ENCODE results near the gene CDK6.
"Not testable (repeated sequence)": the region's sequence is repeated elsewhere in the genome, so short reads cannot be mapped to it uniquely, and the experiment has no call there.

GRCh38 chr7:92886039-92886438 is 49.7 kb upstream of the CDK6 start:
- not testable (repeated sequence) for TF ChIP-seq CTCF, POLR2A (IDR thresholded peaks at IDR 0.05)

Measured in thyroid gland (tissue), 4 donors.